Measurements from ENCODE around the gene GLIS1. TPM values are rescaled to one million over a fixed set of nuclear protein-coding genes. Genes with fewer than 3 reads are reported as not detected.
A peak's percentile ranks its signal among the peaks of the same experiment; 100 is the strongest.

GLIS1 gene
- total RNA-seq, 2 donors from 2014 or later = 0.37 to 0.44 TPM

DNA sequence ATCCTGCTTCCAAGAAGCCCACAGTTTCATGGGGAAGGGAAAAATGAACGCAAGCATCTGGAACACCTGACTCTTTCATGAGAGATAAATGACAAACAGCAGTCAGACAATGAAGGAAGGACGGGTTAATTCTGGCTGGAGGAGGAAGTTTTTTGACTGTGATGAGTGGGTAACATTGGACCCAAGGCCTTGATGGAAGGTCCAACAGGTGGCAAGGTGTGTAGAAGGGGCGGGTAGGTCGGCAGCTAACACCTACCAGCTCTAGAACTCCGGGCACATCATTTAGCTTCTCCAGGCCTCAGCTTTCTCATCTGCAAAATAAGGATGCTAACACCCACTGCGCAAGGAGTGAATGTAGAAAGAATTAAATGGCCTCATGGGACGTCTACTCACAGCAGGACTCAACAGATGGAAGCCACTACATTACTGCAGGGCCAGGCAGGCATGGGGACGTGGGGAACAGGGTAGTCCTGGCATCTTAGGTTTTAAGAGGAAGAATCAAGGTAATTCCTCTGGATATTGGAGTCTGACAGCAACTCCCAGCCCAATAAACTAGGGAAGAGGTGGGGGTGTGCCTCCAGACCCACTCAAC, 12.9 kb downstream of the GLIS1 start:
- intact Hi-C loops (cut with DNase I) = no loop called here
- no peak for DNase-seq

DNA sequence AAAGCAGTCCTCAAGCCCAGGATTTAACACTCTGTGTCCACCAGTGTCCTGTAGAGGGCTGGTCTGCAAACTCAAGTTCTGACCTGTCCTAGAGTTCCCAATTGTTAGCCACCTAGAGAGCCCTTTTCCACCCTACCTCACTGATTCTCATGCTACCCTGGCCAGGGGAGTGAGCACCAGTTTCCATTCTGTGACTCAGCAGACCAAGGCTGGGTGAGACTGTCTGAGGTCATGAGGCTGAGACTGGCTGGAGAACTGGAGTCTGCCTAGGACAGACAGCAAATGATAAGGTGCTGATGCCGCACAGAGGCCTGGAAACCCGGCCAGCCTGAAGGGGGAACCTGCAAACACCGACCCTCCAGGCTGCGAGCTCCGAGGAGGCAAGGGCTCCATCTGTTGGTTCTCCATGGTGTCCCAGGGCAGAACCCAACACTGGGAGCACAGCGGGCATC, 13.7 kb downstream of the GLIS1 start:
- no peak for DNase-seq
- intact Hi-C loops (cut with DNase I) = no loop called here
- peak in 1 of 2 donors; percentile 32 for ATAC-seq

More for the DNA sequence above, 12.9 kb downstream of the GLIS1 start:
- no peak for ATAC-seq

DNA sequence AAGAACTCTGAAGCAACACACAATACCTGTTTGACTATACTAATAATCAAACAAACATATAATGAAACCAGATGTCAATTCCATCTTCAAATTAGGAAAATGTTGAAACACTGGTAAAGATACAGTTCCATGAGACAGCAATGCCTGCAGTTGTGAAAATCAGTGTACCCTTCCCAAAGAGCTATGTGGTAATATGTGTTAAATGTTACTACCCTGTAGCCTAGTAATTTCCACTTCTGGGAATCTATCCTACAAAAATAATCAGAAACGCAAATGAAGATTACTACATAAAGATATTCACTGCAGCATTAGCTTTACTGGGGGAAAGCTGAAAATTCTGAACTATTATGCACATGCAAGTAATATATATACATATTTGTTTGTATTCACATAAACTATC, 16.9 kb downstream of the GLIS1 start:
- peak in 1 of 2 donors; percentile 68 for ATAC-seq
- intact Hi-C loops (cut with DNase I) = no loop called here
- no peak for DNase-seq

DNA sequence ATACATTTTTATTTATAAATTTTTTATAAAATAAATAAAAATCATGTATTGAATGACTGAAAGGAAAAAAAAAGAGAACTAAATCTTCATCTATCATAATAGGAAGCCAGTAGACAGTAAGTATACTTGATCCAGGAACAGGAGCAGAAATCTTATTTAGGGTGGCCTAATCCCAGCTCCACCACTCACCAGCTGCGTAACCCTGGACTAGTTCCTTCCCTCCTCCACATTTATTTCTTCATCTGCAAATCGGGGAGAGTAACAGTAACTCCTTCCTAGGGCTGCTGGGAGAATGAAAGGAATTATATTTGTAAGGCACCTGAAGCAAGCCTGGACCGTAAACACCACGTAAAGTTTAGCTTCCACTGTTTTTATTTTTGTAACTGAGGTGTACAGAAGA, 17.9 kb downstream of the GLIS1 start:
- ATAC-seq (peak in 1 of 2 donors; percentile 52), DNase-seq (no peak)
- intact Hi-C loops (cut with DNase I) = no loop called here

DNA sequence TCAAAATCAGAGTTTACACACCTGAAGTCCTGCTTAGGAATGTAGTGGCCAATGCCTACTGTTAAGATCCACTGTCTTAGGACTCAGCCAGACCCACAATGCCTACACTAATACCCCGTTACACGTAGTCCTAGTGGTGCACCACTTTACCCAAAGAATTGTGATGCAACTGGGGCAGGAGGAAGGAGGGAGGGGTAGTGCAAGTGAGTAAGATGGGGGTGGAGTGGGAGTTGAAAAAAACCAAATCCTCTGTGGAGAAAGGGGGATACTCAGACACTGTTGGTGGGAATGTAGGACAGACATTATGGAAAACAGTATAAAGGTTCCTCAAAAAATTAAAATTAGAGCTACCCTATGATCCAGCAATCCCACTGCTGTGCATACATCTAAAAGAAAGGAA, 19.5 kb downstream of the GLIS1 start:
- DNase-seq (no peak), ATAC-seq (no peak)
- intact Hi-C loops (cut with DNase I) = no loop called here

DNA sequence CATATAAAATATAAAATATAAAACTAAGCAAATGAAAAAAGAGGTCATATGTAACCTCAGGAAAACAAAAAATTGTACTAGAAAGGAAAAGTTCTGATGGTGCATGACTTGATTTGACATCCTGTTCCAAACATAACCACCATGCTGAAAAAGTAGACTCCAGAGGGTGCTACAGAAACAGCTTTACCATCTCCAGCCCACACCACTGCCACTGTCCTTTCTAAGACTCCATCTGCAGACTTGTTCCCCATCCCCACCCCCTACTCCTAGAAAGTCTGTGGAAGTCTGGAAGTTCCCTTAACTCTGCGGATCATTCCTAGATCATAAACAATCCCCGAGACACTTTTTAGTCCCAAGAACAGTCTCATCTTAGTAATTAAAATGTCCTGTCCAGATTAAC, 20.5 kb downstream of the GLIS1 start:
- DNase-seq (no peak), ATAC-seq (no peak)
- intact Hi-C loops (cut with DNase I) = no loop called here

DNA sequence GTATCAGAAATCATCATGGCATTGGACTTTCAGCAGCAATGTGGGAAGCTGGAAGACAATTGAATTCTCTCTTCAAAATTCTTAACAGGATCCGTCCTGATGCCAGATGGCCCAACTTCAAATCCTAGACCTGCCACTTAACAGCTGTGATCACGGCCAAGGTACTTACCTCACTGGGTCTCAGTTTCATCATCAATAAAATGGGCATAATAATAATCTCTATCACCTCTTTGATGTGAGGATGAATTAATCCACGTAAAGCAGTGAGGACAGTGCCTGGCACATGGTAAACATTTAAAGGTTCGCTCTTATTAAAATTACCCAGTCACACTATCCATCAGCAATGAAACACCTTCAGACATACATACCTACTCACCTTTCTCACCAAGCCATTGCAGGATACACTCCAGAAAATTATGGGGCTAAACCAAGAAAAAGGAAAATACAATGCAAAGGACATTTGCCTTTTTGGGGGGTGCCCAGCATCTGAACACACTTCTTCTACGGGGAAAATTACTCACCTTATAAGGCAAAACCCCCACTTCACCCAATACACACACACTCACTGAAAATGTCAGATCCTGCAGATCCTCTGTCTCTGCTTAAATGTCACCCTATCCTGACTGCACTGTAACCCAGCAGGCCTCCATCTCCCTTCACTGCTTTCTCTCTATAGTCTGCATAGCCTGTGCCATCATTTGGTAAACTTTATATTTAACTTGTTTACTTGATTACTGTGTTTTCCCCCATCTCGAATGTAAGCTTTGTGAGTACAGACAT, 21.7 kb downstream of the GLIS1 start:
- intact Hi-C loops (cut with DNase I) = no loop called here
- no peak for DNase-seq
- no peak for ATAC-seq

DNA sequence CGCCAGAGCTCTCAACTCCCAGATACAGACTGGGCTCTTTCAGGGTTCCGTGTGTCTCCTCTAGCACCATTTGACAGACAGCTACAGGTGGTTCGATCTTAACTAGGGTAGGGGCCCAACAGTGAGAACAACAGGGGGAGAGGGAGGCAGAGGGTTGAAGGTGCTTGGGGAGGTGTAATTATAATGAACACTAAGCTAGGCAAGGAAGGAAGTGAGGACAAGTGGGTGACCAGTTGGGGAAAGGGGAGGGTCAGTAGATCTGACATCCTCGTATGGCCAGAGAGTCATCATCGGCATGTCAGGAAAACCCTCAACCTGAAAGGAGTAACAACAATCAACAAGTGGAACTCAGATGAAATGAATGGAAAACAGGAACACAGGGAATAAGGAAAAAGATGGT, 22.8 kb downstream of the GLIS1 start:
- ATAC-seq = no peak
- intact Hi-C loops (cut with DNase I) = no loop called here
- no peak for DNase-seq

DNA sequence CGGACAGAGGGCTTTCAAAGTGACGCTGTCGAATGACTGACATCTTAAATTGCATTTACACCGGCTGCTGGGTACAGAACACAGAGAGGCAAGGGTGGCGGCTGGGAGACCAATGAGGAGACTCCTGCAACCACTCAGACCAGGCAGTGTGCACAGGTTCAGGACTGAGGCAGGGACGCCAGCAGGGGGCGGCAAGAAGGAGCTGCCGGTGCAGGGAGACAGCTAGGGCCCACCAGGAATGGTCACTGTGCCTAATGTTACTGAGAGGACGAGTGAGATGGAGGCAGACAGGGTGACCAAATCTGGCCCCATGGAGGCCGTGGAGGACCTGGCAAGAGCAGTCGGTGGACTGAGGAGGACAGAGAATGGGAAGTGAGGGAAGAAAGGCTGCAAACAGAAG, 23.5 kb downstream of the GLIS1 start:
- ATAC-seq = peak in 1 of 2 donors; percentile 44
- intact Hi-C loops (cut with DNase I) = no loop called here
- no peak for DNase-seq

DNA sequence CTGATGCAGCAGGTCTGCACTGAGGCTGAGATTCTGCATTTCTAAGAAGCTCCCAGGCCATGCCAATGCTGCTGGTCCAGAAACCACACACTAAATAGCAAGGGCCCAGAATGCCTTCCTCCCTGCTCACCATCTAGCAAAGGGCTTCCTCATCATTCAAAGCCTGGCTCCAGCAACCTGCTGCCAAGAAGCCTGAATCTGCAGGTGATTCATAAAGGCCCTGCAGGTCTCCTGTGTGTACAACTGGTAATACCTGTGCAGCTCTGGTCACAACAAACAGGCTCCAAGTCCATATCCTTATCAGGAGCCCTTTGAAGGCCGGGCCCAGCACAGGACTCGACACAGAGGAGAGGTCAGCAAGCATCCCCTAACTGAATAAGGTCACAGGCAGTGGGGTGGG, 26.7 kb downstream of the GLIS1 start:
- DNase-seq = no peak
- ATAC-seq = no peak
- intact Hi-C loops (cut with DNase I) = no loop called here

DNA sequence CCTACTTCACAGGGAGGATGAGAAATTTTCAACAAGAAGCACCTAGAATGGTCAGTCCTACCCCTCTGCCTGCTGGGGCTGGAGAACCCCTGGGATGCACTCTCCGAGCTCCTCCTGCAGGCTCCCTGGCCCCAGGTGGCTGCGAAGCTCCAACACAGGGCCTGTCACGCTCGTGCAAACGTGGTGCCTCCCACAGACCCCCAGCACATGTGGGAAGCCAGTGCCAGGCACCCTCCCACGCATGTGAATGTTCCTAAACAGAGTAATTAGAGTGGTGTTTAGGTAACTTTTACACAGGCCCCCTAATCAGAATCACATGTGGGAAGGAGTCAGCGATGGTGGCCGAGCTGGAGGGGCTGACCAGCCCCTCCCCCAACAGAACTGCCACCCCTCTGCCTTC, 28.4 kb downstream of the GLIS1 start:
- no peak for DNase-seq
- intact Hi-C loops (cut with DNase I) = no loop called here
- no peak for ATAC-seq

DNA sequence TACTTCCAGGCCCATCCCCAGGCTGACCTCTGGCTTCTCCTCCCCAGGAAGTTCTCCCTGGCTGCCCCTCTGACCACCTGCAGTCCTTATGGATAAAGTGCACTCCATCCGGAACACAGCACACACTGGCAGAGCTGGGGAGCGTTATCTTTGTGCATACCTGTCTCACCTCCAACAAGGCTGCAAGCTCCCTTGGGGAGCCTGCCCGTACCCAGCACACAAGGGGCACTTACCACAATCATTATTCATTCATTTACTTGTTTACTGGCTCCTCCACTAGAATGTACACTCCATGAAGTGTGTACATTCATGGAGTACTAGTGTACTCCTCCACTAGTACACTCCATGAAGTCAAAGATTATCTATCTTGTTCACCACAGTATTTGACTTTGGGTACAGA, 30.3 kb downstream of the GLIS1 start:
- ATAC-seq = no peak
- DNase-seq = no peak
- intact Hi-C loops (cut with DNase I) = no loop called here

DNA sequence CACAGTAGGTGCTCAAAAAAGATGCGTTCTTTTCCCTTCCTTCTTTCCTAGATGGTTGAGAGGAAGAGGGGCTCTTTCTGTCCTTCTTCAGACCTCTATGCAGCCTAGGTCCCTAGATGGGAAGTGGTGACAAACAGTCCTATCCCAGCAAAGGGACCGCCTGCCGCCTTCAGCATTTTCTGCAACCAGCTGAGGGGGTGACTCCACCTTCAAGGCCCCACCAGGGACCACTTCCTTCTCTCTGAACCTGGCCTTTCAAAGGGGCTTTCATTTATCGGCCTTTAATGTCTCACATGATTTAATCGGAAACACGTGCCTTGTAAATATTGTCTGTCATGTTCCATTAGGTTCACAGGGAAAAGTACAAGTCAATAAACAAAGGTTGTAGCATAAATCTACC, 32.6 kb downstream of the GLIS1 start:
- intact Hi-C loops (cut with DNase I) = no loop called here
- DNase-seq = no peak
- ATAC-seq = no peak

DNA sequence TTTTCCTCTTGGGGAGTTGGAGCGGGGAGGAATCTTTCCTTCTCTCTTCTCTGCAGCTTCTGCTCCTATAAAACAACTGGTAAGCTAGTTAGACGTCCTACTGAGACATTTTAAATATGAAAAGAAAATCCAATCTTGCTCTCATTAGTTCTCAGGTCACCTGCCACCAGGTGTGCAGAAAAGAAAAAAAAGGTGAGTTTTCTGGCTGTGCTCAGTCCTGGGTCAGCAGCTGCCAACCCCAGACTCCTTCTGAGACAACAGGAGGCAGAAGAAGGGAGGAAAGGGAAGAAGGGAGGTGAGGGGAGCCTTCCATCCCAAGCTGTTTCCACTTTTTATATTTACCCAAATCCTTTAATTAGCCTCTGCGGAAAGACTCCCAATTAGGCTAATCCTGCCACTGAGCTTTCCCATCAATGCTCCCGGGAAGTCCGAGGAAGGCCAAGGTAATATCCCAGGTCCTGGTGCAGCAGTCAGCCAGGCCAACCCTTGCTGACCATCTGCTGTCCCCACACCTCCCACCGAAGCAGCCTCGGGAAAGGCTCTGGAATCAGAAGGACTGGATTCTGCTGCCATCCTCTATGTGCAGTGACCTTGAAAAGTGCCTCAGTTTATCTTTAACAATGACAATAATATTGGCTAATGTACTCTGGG, 33.4 kb downstream of the GLIS1 start:
- no peak for DNase-seq
- no peak for ATAC-seq
- intact Hi-C loops (cut with DNase I) = no loop called here

DNA sequence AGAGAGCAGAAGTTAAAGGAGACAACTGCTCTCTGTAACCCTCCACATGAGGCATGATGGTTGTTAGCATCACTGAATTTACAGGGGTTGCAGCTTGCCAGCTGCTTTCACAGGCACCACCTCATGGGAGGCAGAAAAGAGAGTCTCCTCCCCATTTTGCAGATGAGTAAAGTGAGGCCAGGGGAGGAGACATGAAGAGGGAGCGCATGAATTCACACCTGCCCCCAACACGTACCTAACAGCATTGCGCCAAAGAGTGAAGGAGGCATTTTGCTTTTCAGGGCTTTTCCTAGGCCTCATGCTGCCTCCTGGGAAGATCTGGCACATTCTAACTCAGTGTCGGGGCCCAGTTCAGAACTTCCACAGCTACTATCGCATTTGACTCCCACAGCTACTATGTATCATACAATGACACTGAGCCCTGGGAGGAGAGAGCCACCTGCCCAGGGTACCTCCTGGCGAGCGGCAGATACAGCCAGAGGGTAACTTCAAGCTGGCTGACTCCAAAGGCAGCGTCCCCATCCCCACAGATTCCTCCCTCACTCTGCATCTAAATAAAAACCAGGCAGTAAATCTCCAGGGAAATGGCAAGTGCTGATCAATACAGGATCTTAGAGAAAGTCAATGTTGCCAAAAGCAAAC, 34.0 kb downstream of the GLIS1 start:
- DNase-seq (no peak), ATAC-seq (no peak)
- intact Hi-C loops (cut with DNase I) = no loop called here

DNA sequence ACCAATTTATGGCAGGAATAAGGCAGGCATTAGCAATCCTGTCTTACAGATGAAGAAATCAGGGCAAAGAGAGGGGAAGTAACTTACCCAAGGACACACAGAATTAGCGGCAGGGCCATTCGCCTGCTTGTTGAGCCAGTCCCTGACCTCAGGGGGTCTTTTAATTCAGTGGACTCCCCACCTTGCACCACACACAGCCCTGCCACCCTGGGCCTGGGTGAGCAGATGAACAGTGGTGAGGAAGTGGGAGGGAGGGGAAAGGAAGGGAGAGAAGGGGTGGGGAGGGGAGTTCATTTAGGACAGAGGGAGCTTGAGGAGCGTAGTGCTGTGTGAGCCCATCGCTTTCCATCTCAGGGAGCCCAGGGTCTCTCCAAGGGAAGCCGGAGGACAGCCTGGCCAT, 34.7 kb downstream of the GLIS1 start:
- ATAC-seq (no peak), DNase-seq (no peak)
- intact Hi-C loops (cut with DNase I) = no loop called here

DNA sequence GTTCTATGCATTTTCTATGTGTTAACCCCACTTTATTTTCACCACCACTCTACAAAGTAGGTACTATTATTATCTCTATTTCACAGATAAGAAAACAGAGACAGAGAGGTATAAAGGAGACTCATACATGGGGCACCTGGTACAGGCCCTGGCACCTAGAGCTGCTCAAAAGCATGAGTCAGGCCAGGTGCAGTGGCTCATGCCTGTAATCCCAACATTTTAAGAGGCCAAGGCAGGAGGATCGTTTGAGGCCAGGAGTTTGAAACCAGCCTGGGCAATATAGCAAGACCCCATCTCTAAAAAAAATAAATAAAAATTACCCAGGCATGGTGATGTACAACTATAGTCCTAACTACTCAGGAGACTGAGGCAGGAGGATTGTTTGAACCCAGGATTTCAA, 35.8 kb downstream of the GLIS1 start:
- ATAC-seq = no peak
- intact Hi-C loops (cut with DNase I) = no loop called here
- DNase-seq = no peak

DNA sequence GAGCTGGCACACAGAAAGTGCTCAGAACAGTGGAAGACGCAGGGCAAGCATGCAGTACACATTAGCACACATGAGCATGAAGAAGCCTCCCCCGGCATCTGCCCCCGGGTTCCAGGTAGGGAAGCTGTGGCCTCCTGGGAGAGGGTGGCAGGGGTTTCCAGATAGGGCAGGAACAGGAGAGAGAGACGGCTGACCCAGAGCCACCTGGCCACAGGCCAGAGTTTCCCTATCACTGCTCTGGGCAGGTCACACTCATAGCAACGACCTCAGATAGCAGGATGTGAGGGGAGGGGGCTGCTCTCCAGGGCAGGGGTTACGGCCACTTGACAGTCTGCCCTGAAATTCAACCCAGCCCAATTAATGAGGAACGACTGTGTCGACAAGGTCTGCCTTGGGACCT, 36.6 kb downstream of the GLIS1 start:
- ATAC-seq (no peak), DNase-seq (no peak)
- intact Hi-C loops (cut with DNase I) = no loop called here

DNA sequence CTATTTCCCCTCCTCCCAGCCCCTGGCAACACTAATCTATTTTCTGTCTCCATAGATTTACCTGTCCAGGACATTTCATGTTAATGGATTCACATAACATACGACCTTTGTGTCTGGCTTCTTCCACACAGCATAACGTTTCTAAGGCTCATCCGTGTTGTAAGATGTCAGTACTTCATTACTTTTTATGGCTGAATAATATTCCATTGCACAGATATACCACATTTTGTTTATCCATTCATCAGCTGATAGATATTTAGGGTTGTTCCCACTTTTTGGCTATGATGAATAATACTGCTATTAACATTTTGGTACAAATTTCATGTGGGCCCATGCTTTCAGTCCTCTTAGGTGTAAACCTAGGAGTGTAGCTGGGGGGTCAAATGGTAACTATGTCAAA, 38.2 kb downstream of the GLIS1 start:
- ATAC-seq = no peak
- intact Hi-C loops (cut with DNase I) = no loop called here
- no peak for DNase-seq

DNA sequence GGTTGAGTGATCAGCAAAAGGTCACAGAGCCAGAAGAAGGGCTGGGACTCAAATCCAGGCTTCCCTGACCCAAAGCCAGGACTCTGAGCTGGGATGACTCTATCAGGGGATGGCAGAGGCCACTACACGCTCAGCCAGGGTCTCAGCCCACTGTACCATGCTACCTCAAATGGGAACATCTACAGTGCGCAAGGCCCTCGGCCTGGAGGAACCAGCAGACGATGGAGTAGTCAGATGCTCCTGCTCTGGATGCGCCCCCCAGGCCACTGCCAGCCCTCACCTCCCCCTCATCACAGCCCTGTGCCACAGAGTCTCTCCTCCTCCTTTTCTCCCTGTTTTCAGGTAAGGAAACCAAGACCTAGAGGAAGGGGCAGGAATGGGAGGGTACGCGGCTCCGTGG, 39.0 kb downstream of the GLIS1 start:
- ATAC-seq = no peak
- intact Hi-C loops (cut with DNase I) = no loop called here
- DNase-seq = no peak
